GM12878 (cell line): Measurements from ENCODE around the gene C7orf33.

Source experiments
- CHD4 ChIP-seq: fragments of 200-600 bp; sonication (generic); IDR thresholded peaks from 2 replicates; pipeline ENCODE4 v1.6.1; 2016; ENCODE audit warnings: mild to moderate bottlenecking
- EP300 ChIP-seq, 2 experiments: fragments of 150-350 bp in 1 of 2; IDR thresholded peaks; 2 replicates each; pipeline ENCODE4 v1.6.1; 2011 to 2012; ENCODE audit warnings: low read depth in 2 of 2, low read length in 2 of 2, borderline replicate concordance in 1 of 2, improper control_type of control experiment in 1 of 2, inconsistent platforms in 1 of 2; ENCODE audit not compliant: control insufficient read depth in 1 of 2
- ESRRA ChIP-seq: IDR thresholded peaks from 2 replicates; pipeline ENCODE4 v1.6.1; 2012; ENCODE audit warnings: mild to moderate bottlenecking, low read length, improper control_type of control experiment
- EZH2 ChIP-seq: IDR thresholded peaks from 2 replicates; pipeline ENCODE4 v1.6.1; 2012; ENCODE audit warnings: low read depth, mild to moderate bottlenecking, control low read depth, inconsistent platforms, low read length, borderline replicate concordance; ENCODE audit not compliant: control insufficient read depth
- PAX5 ChIP-seq: IDR thresholded peaks from 2 replicates; pipeline ENCODE4 v1.6.1; 2011; ENCODE audit warnings: low read depth, low read length, borderline replicate concordance
- POLR2A ChIP-seq: IDR thresholded peaks from 2 replicates; pipeline ENCODE4 v1.6.1; 2011; ENCODE audit warnings: low read depth, mild to moderate bottlenecking, low read length
- RFX5 ChIP-seq: IDR thresholded peaks from 2 replicates; pipeline ENCODE4 v1.6.1; 2011; ENCODE audit warnings: low read depth, low read length, improper control_type of control experiment
- ZSCAN29 ChIP-seq: fragments of 450-650 bp; IDR thresholded peaks from 2 replicates; pipeline ENCODE4 v1.6.1; 2017; ENCODE audit warnings: mild to moderate bottlenecking, moderate library complexity
- ZZZ3 ChIP-seq: IDR thresholded peaks from 2 replicates; pipeline ENCODE4 v1.6.1; 2011; ENCODE audit warnings: low read depth; ENCODE audit not compliant: control insufficient read depth, insufficient read length
- TF ChIP-seq, protein P1 (sequence below), 3 experiments: IDR thresholded peaks in 2 of 3; conservative IDR thresholded peaks in 1 of 3; 2 replicates each; pipeline ENCODE4 v1.5.1; 2011; ENCODE audit warnings: low read depth in 3 of 3, low read length in 3 of 3, mild to moderate bottlenecking in 3 of 3, control low read depth in 2 of 3, moderate library complexity in 2 of 3, inconsistent platforms in 1 of 3, mixed read lengths in 1 of 3; ENCODE audit not compliant: control insufficient read depth in 2 of 3, insufficient read depth in 1 of 3; ENCODE audit errors: extremely low read depth in 1 of 3
- TF ChIP-seq, protein P2 (sequence below): IDR thresholded peaks from 2 replicates; pipeline ENCODE4 v1.6.1; 2011; ENCODE audit warnings: mild to moderate bottlenecking, low read depth, low read length, moderate library complexity; ENCODE audit not compliant: insufficient replicate concordance

GRCh38 chr7:148572067-148572522 is 18.5 kb upstream of the C7orf33 start:
- TF ChIP-seq ESRRA (no peak), RFX5 (no peak), ZSCAN29 (no peak), PAX5 (no peak), EZH2 (no peak), POLR2A (no peak), CHD4 (no peak), ZZZ3 (no peak), EP300 (IDR thresholded peaks at IDR 0.05; ENCODE audit: borderline replicate concordance in 1 of 2, control insufficient read depth in 1 of 2, low read depth in 2 of 2, low read length in 2 of 2) (no peak)
- TF ChIP-seq, protein P1, sequence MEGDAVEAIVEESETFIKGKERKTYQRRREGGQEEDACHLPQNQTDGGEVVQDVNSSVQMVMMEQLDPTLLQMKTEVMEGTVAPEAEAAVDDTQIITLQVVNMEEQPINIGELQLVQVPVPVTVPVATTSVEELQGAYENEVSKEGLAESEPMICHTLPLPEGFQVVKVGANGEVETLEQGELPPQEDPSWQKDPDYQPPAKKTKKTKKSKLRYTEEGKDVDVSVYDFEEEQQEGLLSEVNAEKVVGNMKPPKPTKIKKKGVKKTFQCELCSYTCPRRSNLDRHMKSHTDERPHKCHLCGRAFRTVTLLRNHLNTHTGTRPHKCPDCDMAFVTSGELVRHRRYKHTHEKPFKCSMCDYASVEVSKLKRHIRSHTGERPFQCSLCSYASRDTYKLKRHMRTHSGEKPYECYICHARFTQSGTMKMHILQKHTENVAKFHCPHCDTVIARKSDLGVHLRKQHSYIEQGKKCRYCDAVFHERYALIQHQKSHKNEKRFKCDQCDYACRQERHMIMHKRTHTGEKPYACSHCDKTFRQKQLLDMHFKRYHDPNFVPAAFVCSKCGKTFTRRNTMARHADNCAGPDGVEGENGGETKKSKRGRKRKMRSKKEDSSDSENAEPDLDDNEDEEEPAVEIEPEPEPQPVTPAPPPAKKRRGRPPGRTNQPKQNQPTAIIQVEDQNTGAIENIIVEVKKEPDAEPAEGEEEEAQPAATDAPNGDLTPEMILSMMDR (IDR thresholded peaks at IDR 0.05 in 2 of 3, conservative IDR thresholded peaks at IDR 0.05 in 1 of 3; ENCODE audit: control insufficient read depth in 2 of 3, extremely low read depth in 1 of 3, insufficient read depth in 1 of 3, low read depth in 3 of 3, low read length in 3 of 3), result no peak
- TF ChIP-seq, protein P2, sequence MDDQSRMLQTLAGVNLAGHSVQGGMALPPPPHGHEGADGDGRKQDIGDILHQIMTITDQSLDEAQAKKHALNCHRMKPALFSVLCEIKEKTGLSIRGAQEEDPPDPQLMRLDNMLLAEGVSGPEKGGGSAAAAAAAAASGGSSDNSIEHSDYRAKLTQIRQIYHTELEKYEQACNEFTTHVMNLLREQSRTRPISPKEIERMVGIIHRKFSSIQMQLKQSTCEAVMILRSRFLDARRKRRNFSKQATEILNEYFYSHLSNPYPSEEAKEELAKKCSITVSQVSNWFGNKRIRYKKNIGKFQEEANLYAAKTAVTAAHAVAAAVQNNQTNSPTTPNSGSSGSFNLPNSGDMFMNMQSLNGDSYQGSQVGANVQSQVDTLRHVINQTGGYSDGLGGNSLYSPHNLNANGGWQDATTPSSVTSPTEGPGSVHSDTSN, result no peak
